HCT116 (cell line): Measurements from ENCODE around the gene DOK5.

Source experiments
- CEBPB ChIP-seq: IDR thresholded peaks from 2 replicates; pipeline ENCODE4 v1.6.1; 2012; ENCODE audit warnings: low read depth
- EGR1 ChIP-seq: IDR thresholded peaks from 2 replicates; pipeline ENCODE4 v1.6.1; 2012; ENCODE audit warnings: low read depth
- EZH2 ChIP-seq: fragments of 200-600 bp; sonication (generic); IDR thresholded peaks from 2 replicates; pipeline ENCODE4 v1.6.1; 2017; ENCODE audit warnings: antibody characterized with exemption, mixed run types
- EZH2phosphoT487 ChIP-seq: fragments of 200-600 bp; IDR thresholded peaks from 2 replicates; pipeline ENCODE4 v1.6.1; 2018; ENCODE audit warnings: antibody characterized with exemption, borderline replicate concordance
- FOSL1 ChIP-seq: IDR thresholded peaks from 2 replicates; pipeline ENCODE4 v1.6.1; 2012; ENCODE audit warnings: low read depth
- POLR2A ChIP-seq: IDR thresholded peaks from 2 replicates; pipeline ENCODE4 v1.7.0; 2011; ENCODE audit warnings: borderline replicate concordance; ENCODE audit not compliant: insufficient read depth, insufficient read length; ENCODE audit errors: extremely low read depth
- RAD21 ChIP-seq: IDR thresholded peaks from 2 replicates; pipeline ENCODE4 v1.6.1; 2012; ENCODE audit warnings: low read depth, mild to moderate bottlenecking
- YY1 ChIP-seq: IDR thresholded peaks from 2 replicates; pipeline ENCODE4 v1.6.1; 2011; ENCODE audit warnings: low read length, low read depth, moderate library complexity, mild to moderate bottlenecking; ENCODE audit not compliant: insufficient replicate concordance; ENCODE audit errors: extremely low read depth
- ZFX ChIP-seq: fragments of 450-650 bp; IDR thresholded peaks from 2 replicates; pipeline ENCODE4 v1.6.1; 2017
- ZNF274 ChIP-seq: fragments of 200-500 bp; sonication (Bioruptor generic); IDR thresholded peaks from 2 replicates; pipeline ENCODE4 v1.6.1; 2014; ENCODE audit warnings: mild to moderate bottlenecking, low read depth, low read length, inconsistent platforms
- TF ChIP-seq, protein P1 (sequence below), 3 experiments: fragments of 200-600 bp in 1 of 3; sonication (generic) in 1 of 3; IDR thresholded peaks in 2 of 3; conservative IDR thresholded peaks in 1 of 3; 2 replicates each; pipeline ENCODE4 v1.5.1; 2012 to 2017; ENCODE audit warnings: low read depth in 2 of 3, low read length in 2 of 3, antibody characterized with exemption in 1 of 3, borderline replicate concordance in 1 of 3, control low read depth in 1 of 3, mild to moderate bottlenecking in 1 of 3, mixed read lengths in 1 of 3, mixed run types in 1 of 3, moderate library complexity in 1 of 3; ENCODE audit not compliant: insufficient read depth in 1 of 3
- TF ChIP-seq, protein P2 (sequence below): IDR thresholded peaks from 2 replicates; pipeline ENCODE4 v1.6.1; 2012; ENCODE audit warnings: low read depth
- TF ChIP-seq, protein P3 (sequence below): IDR thresholded peaks from 2 replicates; pipeline ENCODE4 v1.6.1; 2012
- TF ChIP-seq, protein P4 (sequence below): IDR thresholded peaks from 2 replicates; pipeline ENCODE4 v1.6.1; 2012

DNA sequence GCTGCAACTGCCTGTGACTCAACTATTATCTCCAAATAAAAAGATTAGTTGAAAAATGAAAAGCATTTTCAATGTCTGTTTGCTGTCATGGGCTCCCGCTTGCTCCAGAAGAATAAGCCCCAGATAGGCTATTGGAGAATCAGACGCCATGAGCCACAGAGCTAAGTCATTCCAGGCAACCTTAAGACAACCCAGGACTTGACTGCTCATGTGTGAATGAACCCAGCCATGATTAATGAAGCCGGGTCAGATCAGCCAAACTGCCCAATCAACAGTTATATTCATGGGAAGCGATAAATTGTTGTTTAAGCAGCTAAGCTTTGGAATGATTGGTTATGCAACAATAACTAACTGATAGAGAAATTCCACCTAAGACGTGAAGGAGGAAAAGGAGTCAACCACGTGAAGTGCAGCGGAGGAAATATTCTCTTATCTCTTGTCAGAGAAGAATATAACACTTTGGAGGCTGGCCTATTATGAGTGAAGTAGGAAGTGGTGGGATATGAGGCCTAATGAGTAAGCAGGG, 64.2 kb downstream of the DOK5 start:
- TF ChIP-seq ZNF274 (no peak), FOSL1 (no peak), EZH2 (no peak), CEBPB (no peak), EGR1 (no peak), POLR2A (no peak), RAD21 (no peak), EZH2phosphoT487 (no peak), YY1 (no peak), ZFX (no peak)
- TF ChIP-seq, protein P1, sequence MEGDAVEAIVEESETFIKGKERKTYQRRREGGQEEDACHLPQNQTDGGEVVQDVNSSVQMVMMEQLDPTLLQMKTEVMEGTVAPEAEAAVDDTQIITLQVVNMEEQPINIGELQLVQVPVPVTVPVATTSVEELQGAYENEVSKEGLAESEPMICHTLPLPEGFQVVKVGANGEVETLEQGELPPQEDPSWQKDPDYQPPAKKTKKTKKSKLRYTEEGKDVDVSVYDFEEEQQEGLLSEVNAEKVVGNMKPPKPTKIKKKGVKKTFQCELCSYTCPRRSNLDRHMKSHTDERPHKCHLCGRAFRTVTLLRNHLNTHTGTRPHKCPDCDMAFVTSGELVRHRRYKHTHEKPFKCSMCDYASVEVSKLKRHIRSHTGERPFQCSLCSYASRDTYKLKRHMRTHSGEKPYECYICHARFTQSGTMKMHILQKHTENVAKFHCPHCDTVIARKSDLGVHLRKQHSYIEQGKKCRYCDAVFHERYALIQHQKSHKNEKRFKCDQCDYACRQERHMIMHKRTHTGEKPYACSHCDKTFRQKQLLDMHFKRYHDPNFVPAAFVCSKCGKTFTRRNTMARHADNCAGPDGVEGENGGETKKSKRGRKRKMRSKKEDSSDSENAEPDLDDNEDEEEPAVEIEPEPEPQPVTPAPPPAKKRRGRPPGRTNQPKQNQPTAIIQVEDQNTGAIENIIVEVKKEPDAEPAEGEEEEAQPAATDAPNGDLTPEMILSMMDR (IDR thresholded peaks at IDR 0.05 in 2 of 3, conservative IDR thresholded peaks at IDR 0.05 in 1 of 3; ENCODE audit: borderline replicate concordance in 1 of 3, insufficient read depth in 1 of 3, low read depth in 2 of 3, low read length in 2 of 3): no peak
- TF ChIP-seq, protein P2, sequence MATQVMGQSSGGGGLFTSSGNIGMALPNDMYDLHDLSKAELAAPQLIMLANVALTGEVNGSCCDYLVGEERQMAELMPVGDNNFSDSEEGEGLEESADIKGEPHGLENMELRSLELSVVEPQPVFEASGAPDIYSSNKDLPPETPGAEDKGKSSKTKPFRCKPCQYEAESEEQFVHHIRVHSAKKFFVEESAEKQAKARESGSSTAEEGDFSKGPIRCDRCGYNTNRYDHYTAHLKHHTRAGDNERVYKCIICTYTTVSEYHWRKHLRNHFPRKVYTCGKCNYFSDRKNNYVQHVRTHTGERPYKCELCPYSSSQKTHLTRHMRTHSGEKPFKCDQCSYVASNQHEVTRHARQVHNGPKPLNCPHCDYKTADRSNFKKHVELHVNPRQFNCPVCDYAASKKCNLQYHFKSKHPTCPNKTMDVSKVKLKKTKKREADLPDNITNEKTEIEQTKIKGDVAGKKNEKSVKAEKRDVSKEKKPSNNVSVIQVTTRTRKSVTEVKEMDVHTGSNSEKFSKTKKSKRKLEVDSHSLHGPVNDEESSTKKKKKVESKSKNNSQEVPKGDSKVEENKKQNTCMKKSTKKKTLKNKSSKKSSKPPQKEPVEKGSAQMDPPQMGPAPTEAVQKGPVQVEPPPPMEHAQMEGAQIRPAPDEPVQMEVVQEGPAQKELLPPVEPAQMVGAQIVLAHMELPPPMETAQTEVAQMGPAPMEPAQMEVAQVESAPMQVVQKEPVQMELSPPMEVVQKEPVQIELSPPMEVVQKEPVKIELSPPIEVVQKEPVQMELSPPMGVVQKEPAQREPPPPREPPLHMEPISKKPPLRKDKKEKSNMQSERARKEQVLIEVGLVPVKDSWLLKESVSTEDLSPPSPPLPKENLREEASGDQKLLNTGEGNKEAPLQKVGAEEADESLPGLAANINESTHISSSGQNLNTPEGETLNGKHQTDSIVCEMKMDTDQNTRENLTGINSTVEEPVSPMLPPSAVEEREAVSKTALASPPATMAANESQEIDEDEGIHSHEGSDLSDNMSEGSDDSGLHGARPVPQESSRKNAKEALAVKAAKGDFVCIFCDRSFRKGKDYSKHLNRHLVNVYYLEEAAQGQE: no peak
- TF ChIP-seq, protein P3, sequence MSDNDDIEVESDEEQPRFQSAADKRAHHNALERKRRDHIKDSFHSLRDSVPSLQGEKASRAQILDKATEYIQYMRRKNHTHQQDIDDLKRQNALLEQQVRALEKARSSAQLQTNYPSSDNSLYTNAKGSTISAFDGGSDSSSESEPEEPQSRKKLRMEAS: no peak
- TF ChIP-seq, protein P4, sequence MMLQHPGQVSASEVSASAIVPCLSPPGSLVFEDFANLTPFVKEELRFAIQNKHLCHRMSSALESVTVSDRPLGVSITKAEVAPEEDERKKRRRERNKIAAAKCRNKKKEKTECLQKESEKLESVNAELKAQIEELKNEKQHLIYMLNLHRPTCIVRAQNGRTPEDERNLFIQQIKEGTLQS: no peak
